G401 (cell line): ENCODE data around the gene UCK2. TPM values are rescaled to one million over a fixed set of nuclear protein-coding genes. Genes with fewer than 3 reads are reported as not detected.
"Not testable (repeated sequence)": the region's sequence is repeated elsewhere in the genome, so short reads cannot be mapped to it uniquely, and the experiment has no call there.

Experiments used
- DNase-seq: peaks from one replicate; pipeline ENCODE4 v3.0.0-alpha.2; 2015; ENCODE audit warnings: low spot score
- in situ Hi-C: cut with HindIII; loops from 2 replicates; pipeline ENCODE4 v1.10.0; 2016; ENCODE audit warnings: low sequenced_read_pairs, mixed read lengths
- total RNA-seq: library from RNA; depleted of rRNA; stranded (reverse); fragments of >200 nt; shearing (Covaris generic); gene quantifications from 2 replicates; pipeline ENCODE4 v1.2.3, GENCODE V29; 2014; rRNA removed

UCK2 gene
- 112 and 125 TPM in 2 replicates for total RNA-seq

DNA sequence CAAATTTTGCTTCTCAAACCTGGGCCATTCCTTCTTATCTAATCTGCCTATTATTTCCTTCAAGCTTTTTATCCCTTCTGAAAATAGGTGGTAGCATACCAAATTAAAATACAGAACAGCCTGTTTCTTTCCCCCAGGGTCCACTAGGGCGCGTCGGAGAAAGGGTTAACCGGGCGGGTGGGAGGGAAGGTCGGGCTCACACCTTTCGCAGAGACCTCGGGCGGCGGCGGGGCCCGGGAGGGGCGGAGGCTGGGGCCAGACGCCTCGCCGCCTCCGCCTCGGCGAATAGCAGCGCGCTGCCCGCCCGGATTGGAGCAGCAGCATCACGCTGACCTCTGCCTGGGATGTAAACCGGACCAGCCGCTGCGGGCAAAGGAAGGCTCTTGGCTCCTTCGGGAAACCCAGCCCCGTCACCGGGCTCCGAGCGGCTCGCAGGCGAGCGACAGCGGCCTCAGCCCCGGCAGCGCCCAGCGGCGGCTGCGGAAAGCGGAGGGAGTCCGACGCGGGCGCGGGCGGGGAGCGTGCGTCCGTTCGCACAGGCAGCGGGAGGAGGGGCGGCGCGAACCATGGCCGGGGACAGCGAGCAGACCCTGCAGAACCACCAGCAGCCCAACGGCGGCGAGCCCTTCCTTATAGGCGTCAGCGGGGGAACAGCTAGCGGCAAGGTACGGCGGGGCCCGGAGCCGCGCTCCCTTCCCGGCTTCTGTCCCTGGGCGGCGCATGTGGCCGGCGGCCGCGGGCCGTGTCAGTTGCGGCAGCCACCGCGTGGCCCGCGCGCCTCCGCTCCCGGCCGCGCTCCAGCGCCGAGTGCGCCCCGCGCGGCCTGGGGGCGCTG is at the start of gene UCK2:
UCK2 (plus strand) TSS at position 347 of the 835 bp plus-strand sequence; CDS start at position 567, 220 bp downstream.
- in situ Hi-C loops: no loop called here
- peak; percentile 84 for DNase-seq

DNA sequence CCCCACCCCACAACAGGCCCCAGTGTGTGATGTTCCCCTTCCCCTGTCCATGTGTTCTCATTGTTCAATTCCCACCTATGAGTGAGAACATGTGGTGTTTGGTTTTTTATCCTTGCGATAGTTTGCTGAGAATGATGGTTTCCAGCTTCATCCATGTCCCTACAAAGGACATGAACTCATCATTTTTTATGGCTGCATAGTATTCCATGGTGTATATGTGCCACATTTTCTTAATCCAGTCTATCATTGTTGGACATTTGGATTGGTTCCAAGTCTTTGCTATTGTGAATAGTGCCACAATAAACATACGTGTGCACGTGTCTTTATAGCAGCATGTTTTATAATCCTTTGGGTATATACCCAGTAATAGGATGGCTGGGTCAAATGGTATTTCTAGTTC is 49.2 kb upstream of the UCK2 start:
- DNase-seq, in situ Hi-C loops: not testable (repeated sequence)

- DNase-seq, in situ Hi-C loops: not testable (repeated sequence)
These were observed 43.9 kb upstream of the UCK2 start for GRCh38 chr1:165783519-165783918.

- in situ Hi-C loops: no loop called here
- DNase-seq: no peak
These were observed 39.7 kb upstream of the UCK2 start for GRCh38 chr1:165787741-165788140.

- no peak for DNase-seq
- in situ Hi-C loops: no loop called here
These were observed 33.5 kb upstream of the UCK2 start for GRCh38 chr1:165793951-165794350.

DNA sequence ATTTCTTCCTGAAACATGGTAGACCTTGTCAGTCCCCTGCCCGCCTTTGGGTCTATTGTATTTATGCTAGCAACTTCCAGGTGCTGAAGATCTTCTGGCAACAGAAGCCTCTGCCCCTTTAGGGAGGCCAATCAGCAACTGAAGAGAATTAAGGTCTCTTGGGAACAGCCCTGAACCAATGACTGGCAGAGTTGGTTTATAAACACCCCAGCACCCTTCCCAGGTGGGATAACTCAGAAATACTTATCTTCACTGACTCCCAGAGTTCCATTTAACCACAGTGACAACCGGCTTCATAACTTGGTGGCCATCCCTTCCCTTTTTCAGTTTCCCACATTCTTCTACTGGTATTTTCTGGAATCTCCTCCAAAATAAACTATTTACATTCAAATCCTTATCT is 31.5 kb upstream of the UCK2 start:
- in situ Hi-C loops: no loop called here
- no peak for DNase-seq

- in situ Hi-C loops: no loop called here
These were observed 28.0 kb upstream of the UCK2 start for GRCh38 chr1:165799387-165799786.

DNA sequence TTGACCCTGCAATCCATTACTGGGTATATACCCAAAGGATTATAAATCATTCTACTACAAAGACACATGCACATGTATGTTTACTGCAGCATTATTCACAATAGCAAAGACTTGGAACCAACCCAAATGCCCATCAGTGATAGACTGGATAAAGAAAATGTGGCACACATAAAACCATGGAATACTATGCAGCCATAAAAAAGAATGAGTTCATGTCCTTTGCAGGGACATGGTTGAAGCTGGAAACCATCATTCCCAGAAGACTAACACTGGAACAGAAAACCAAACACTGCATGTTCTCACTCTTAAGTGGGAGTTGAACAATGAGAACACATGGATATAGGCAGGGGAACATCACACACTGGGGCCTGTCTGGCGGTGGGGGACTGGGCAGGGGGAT is 22.9 kb upstream of the UCK2 start:
- DNase-seq, in situ Hi-C loops: not testable (repeated sequence)

More at GRCh38 chr1:165799387-165799786, 28.0 kb upstream of the UCK2 start:
- DNase-seq: no peak

DNA sequence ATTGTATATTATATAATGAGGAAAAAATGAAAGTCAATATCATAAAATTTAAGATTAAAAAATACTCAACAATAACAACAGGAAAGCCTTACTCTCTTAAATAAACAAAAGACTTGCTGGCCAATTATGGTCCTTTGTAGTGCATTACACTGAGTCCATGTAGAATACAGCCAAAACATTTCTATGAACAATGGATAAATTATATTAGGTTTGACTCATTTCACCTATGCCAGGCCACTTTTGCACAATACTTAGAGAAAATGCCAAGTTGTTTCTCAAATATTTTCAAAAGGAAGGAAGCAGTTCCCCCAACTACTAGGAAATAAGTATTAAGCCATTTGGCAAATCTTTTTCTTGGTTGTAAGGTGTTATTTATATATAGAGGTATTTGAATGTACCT is 19.8 kb upstream of the UCK2 start:
- DNase-seq: no peak
- in situ Hi-C loops: no loop called here

DNA sequence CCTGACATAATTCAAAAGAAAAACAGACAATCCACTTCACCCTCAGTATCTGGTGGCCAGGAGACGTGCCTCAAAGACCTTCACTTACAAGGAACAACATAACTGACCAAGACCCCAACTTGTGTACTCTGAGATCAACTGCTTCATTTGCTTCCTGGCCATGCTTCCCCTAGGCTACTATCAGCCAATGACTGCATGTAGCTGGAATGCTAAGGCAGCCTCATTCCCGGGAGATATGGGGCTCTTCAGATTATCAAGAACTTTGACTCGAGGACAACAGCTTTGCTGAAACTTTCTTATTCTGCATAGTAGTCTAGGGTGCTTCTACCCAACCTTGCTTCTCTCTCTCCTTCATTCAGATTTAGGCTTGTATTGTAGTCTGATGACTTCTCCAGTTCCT is 11.7 kb upstream of the UCK2 start:
- in situ Hi-C loops: no loop called here
- no peak for DNase-seq

- in situ Hi-C loops: no loop called here
- no peak for DNase-seq
These were observed 11.3 kb upstream of the UCK2 start for GRCh38 chr1:165816157-165816556.

DNA sequence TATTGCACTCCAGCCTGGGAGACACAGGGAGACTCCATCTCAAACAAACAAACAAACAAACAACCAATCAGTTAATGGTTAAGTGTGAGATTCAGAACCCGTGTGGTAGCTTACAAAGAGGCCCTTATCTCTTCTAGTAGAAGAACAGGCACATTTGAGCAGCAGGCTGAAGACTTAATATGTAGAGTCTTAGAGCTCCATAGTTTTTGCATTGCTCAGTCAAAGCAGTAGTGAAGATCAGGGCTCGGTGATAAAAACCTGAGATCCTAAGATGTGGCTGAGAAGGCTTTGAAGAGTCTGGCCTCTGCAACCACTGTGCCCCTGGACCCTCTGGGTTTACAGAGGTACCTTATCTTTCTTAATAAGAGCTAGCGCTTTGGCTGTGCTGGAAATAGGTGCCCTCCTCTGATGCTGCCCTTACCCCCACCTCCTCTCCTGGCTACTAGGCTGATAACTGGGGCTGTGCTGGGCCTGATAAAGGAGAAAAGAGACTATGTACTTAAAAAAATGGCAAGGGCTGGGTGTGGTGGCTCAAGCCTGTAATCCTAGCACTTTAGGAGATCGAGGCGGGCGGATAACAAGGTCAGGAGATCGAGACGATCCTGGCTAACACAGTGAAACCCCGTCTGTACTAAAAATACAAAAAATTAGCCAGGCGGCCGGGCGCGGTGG is 10.5 kb upstream of the UCK2 start:
- in situ Hi-C loops: no loop called here
- no peak for DNase-seq

DNA sequence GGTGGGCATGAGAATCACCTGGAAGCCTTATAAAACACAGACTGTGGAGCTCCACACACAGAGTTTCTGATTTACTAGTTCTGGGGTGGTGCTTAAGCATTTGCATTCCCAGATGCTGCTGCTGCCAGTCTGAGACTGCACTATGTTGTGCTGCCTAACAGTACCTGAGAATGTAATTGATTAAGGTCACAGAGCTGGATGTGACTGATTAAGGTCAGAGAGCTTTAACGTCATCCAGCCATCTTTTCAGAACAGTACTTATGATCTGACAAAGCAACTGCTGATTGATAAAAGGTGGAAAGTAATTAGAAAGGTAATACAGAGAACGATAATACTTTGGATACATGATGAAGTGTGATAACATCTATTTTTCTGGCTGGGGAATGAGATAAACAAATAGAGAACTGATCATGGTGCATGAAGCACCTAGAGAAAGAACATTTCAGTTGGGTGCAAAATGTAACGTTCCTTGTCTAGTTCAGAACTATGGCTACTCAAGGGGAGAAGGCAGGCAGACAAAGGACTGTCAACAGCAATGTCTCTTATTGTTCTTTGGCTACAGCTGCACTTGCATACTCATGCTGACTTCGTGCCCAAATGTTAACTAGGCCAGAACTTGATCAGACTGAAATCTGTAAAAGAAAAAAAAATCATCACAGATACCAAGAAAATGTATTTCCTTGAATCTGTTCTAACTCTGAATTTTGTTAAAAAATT is 3.7 kb upstream of the UCK2 start:
- DNase-seq: no peak
- in situ Hi-C loops: no loop called here

- no peak for DNase-seq
- in situ Hi-C loops: no loop called here
These were observed 3.2 kb upstream of the UCK2 start for GRCh38 chr1:165824269-165824643.

GRCh38 chr1:165826565-165827267 is 698 bp upstream of the UCK2 start:
- DNase-seq: peak; percentile 39
- in situ Hi-C loops: no loop called here

DNA sequence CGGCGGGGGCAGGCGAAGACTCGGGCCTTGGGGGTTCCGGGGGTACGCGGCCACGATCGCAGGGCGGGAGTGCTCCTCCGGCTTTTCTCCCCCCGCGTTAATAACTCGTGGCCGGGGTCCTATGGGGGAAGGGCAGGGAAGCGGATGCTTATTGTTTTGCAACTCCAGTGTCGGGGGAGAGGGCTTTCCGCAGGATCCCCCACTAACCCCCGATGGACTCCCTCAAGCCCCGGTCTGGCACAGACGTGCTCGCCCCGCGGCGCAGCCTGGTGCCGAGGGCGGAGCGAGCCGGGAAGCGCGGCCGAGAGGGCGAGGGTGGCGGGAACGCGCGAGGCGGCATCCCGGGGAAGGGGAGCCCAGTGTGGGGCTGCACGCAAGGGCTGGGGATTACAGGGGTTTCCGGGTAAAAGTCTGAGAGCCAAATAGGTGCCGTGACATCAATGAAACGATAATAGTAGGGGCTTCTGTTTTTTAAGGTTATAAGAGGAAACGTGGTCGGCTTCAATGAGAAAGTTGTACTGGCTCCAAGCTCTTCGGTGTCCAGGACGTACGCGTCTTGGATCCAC is 772 bp downstream of the UCK2 start:
- in situ Hi-C loops: no loop called here
- DNase-seq: peak; percentile 49

GRCh38 chr1:165828669-165829329 is 1.4 kb downstream of the UCK2 start:
- in situ Hi-C loops: no loop called here

GRCh38 chr1:165829888-165830287 is 2.5 kb downstream of the UCK2 start:
- in situ Hi-C loops: no loop called here

More at GRCh38 chr1:165828669-165829329, 1.4 kb downstream of the UCK2 start:
- DNase-seq: peak; percentile 75

More at GRCh38 chr1:165829888-165830287, 2.5 kb downstream of the UCK2 start:
- no peak for DNase-seq
